Activated naive CD4-positive, alpha-beta T cell treated with anti-CD3 and anti-CD28 coated beads for 36 hours (primary cell): Measurements from ENCODE around the gene KLK1. TPM values are rescaled to one million over a fixed set of nuclear protein-coding genes. Genes with fewer than 3 reads are reported as not detected.

Source experiments
- CTCF ChIA-PET: fragments of 350-600 bp; sonication (Branson Sonifier 250); formaldehyde crosslinking; loops from one replicate; lab custom pipeline; 2021; ENCODE audit warnings: antibody characterized with exemption; lab: Charles Lee
- DNase-seq: peaks from one replicate; pipeline ENCODE4 v3.0.0-alpha.2; 2020
- H3K27ac Mint-ChIP-seq: one replicate; pipeline ENCODE4 v1.8.0; 2021; ENCODE audit warnings: mild to moderate bottlenecking, mixed read lengths
- H3K27me3 Mint-ChIP-seq: one replicate; pipeline ENCODE4 v1.8.0; 2021; ENCODE audit warnings: low read depth, mixed read lengths
- H3K36me3 Mint-ChIP-seq: one replicate; pipeline ENCODE4 v1.8.0; 2021; ENCODE audit warnings: low read depth, mixed read lengths
- H3K4me1 Mint-ChIP-seq: one replicate; pipeline ENCODE4 v1.8.0; 2021; ENCODE audit warnings: low read depth, mixed read lengths
- H3K4me3 Mint-ChIP-seq: one replicate; pipeline ENCODE4 v1.8.0; 2021; ENCODE audit warnings: mild to moderate bottlenecking, moderate library complexity, mixed read lengths
- H3K9me3 Mint-ChIP-seq: one replicate; pipeline ENCODE4 v1.8.0; 2021; ENCODE audit warnings: mixed read lengths
- intact Hi-C: fragments of 100-400 bp; cut with micrococcal nuclease; formaldehyde crosslinking; loops from one replicate; pipeline ENCODE4 v1.15.1; 2023
- total RNA-seq, 2 experiments: library from RNA; stranded (reverse); gene quantifications; one replicate each; pipeline ENCODE4 v1.2.3, GENCODE V29; 2021

KLK1 gene
- total RNA-seq, result 1 to 10 TPM in 1 of 2 experiments, under 1 TPM in 1; 0.79 to 1.1 TPM

- Mint-ChIP-seq H3K36me3 (no peaks in the 10 kb centered on the region), H3K27ac (no peak within 1 kb of the TSS), H3K4me1 (peaks cover 22% of the 10 kb centered on the region), H3K27me3 (peaks cover 57% of the 10 kb centered on the region), H3K9me3 (no peaks in the 10 kb centered on the region), H3K4me3 (no peak within 1 kb of the TSS)
- no peak for DNase-seq
- intact Hi-C loops, result no loop called here
- CTCF ChIA-PET, result no interaction called here
Observed at GRCh38 chr19:50823389-50824042, at the start of gene KLK1. TSS of gene KLK1 (minus strand) at chr19:50823787. CDS start at chr19:50823748, 39 bp downstream.

- H3K36me3 Mint-ChIP-seq, result no peaks in the 10 kb centered on the region
- H3K27me3 Mint-ChIP-seq, result peaks cover 19% of the 10 kb centered on the region
- H3K4me1 Mint-ChIP-seq, result no peaks in the 10 kb centered on the region
- H3K4me3 Mint-ChIP-seq, result no peak within 1 kb of the TSS
- H3K27ac Mint-ChIP-seq, result no peak within 1 kb of the TSS
- CTCF ChIA-PET, result interaction anchor here (0.7 to 2.2 kb wide), 2 partner anchors 49 to 854 kb away, joined by 3 to 6 read pairs; no protein-coding TSS in a partner anchor
- H3K9me3 Mint-ChIP-seq, result no peaks in the 10 kb centered on the region
- no peak for DNase-seq
- intact Hi-C loops, result no loop called here
Observed at GRCh38 chr19:50873056-50873455, 49.5 kb upstream of the KLK1 start, which contains the start of gene KLK2. TSS of gene KLK2 (plus strand) at chr19:50873439. CDS start at chr19:50873474, 35 bp downstream.

GRCh38 chr19:50870417-50871089, 47.0 kb upstream of the KLK1 start:
- CTCF ChIA-PET, result no interaction called here
- Mint-ChIP-seq H3K27me3 (peaks cover 25% of the 10 kb centered on the region), H3K4me1 (no peaks in the 10 kb centered on the region), H3K4me3 (no peak overlapping the region), H3K27ac (no peak overlapping the region), H3K9me3 (no peaks in the 10 kb centered on the region), H3K36me3 (no peaks in the 10 kb centered on the region)
- intact Hi-C loops, result no loop called here
- DNase-seq, result peak; percentile 54

GRCh38 chr19:50869479-50869878, 45.9 kb upstream of the KLK1 start:
- CTCF ChIA-PET, result no interaction called here
- DNase-seq, result no peak
- no peak overlapping the region for H3K27ac Mint-ChIP-seq
- intact Hi-C loops, result no loop called here
- H3K36me3 Mint-ChIP-seq, result no peaks in the 10 kb centered on the region
- H3K9me3 Mint-ChIP-seq, result no peaks in the 10 kb centered on the region
- peaks cover 25% of the 10 kb centered on the region for H3K27me3 Mint-ChIP-seq
- no peaks in the 10 kb centered on the region for H3K4me1 Mint-ChIP-seq
- no peak overlapping the region for H3K4me3 Mint-ChIP-seq

GRCh38 chr19:50861496-50862286, 38.1 kb upstream of the KLK1 start:
- CTCF ChIA-PET, result no interaction called here
- DNase-seq, result no peak
- no peaks in the 10 kb centered on the region for H3K36me3 Mint-ChIP-seq
- no peaks in the 10 kb centered on the region for H3K4me1 Mint-ChIP-seq
- no peak overlapping the region for H3K27ac Mint-ChIP-seq
- H3K27me3 Mint-ChIP-seq, result peaks cover 43% of the 10 kb centered on the region
- no peak overlapping the region for H3K4me3 Mint-ChIP-seq
- H3K9me3 Mint-ChIP-seq, result peaks cover 14% of the 10 kb centered on the region
- intact Hi-C loops, result no loop called here

GRCh38 chr19:50861010-50861409, 37.4 kb upstream of the KLK1 start:
- CTCF ChIA-PET, result no interaction called here
- H3K36me3 Mint-ChIP-seq, result no peaks in the 10 kb centered on the region
- peaks cover 14% of the 10 kb centered on the region for H3K9me3 Mint-ChIP-seq
- H3K27me3 Mint-ChIP-seq, result peaks cover 40% of the 10 kb centered on the region
- intact Hi-C loops, result no loop called here
- no peak overlapping the region for H3K4me3 Mint-ChIP-seq
- H3K27ac Mint-ChIP-seq, result no peak overlapping the region
- no peaks in the 10 kb centered on the region for H3K4me1 Mint-ChIP-seq
- DNase-seq, result no peak

GRCh38 chr19:50859849-50860248, 36.3 kb upstream of the KLK1 start:
- CTCF ChIA-PET, result no interaction called here
- H3K9me3 Mint-ChIP-seq, result peaks cover 14% of the 10 kb centered on the region

GRCh38 chr19:50858886-50859285, 35.3 kb upstream of the KLK1 start:
- H3K36me3 Mint-ChIP-seq, result no peaks in the 10 kb centered on the region
- peaks cover 14% of the 10 kb centered on the region for H3K9me3 Mint-ChIP-seq
- H3K27me3 Mint-ChIP-seq, result peaks cover 51% of the 10 kb centered on the region
- no peak overlapping the region for H3K27ac Mint-ChIP-seq
- H3K4me3 Mint-ChIP-seq, result no peak overlapping the region
- H3K4me1 Mint-ChIP-seq, result no peaks in the 10 kb centered on the region
- DNase-seq, result no peak
- intact Hi-C loops, result no loop called here
- CTCF ChIA-PET, result no interaction called here

More at GRCh38 chr19:50859849-50860248, 36.3 kb upstream of the KLK1 start:
- H3K4me1 Mint-ChIP-seq, result no peaks in the 10 kb centered on the region
- no peaks in the 10 kb centered on the region for H3K36me3 Mint-ChIP-seq
- peaks cover 47% of the 10 kb centered on the region for H3K27me3 Mint-ChIP-seq
- H3K27ac Mint-ChIP-seq, result no peak overlapping the region
- intact Hi-C loops, result no loop called here
- DNase-seq, result no peak
- H3K4me3 Mint-ChIP-seq, result no peak overlapping the region

GRCh38 chr19:50857366-50857765, 33.8 kb upstream of the KLK1 start:
- CTCF ChIA-PET, result no interaction called here
- Mint-ChIP-seq H3K4me1 (no peaks in the 10 kb centered on the region), H3K4me3 (no peak overlapping the region), H3K36me3 (no peaks in the 10 kb centered on the region), H3K9me3 (peaks cover 14% of the 10 kb centered on the region), H3K27me3 (peaks cover 51% of the 10 kb centered on the region), H3K27ac (no peak overlapping the region)
- intact Hi-C loops, result no loop called here
- DNase-seq, result no peak

- no peak for DNase-seq
- H3K36me3 Mint-ChIP-seq, result no peaks in the 10 kb centered on the region
- CTCF ChIA-PET, result no interaction called here
- H3K9me3 Mint-ChIP-seq, result no peaks in the 10 kb centered on the region
- H3K27me3 Mint-ChIP-seq, result peaks cover 43% of the 10 kb centered on the region
- H3K4me1 Mint-ChIP-seq, result no peaks in the 10 kb centered on the region
- no peak within 1 kb of the TSS for H3K4me3 Mint-ChIP-seq
- no peak within 1 kb of the TSS for H3K27ac Mint-ChIP-seq
- intact Hi-C loops, result no loop called here
Observed at GRCh38 chr19:50854636-50855410, 31.2 kb upstream of the KLK1 start, which contains the start of gene KLK3. TSS of gene KLK3 (plus strand) at chr19:50854915. CDS start at chr19:50854956, 41 bp downstream.

GRCh38 chr19:50851620-50852019, 28.0 kb upstream of the KLK1 start:
- intact Hi-C loops, result no loop called here
- no peak overlapping the region for H3K27ac Mint-ChIP-seq
- no peak for DNase-seq
- no peaks in the 10 kb centered on the region for H3K9me3 Mint-ChIP-seq
- no peaks in the 10 kb centered on the region for H3K4me1 Mint-ChIP-seq
- H3K4me3 Mint-ChIP-seq, result no peak overlapping the region
- peaks cover 36% of the 10 kb centered on the region for H3K27me3 Mint-ChIP-seq
- H3K36me3 Mint-ChIP-seq, result no peaks in the 10 kb centered on the region
- CTCF ChIA-PET, result no interaction called here

- intact Hi-C loops, result no loop called here
- no peaks in the 10 kb centered on the region for H3K36me3 Mint-ChIP-seq
- H3K27ac Mint-ChIP-seq, result no peak overlapping the region
- DNase-seq, result no peak
- no peaks in the 10 kb centered on the region for H3K9me3 Mint-ChIP-seq
- CTCF ChIA-PET, result no interaction called here
- H3K4me3 Mint-ChIP-seq, result no peak overlapping the region
- no peaks in the 10 kb centered on the region for H3K4me1 Mint-ChIP-seq
- H3K27me3 Mint-ChIP-seq, result peaks cover 32% of the 10 kb centered on the region
Observed at GRCh38 chr19:50850738-50851137, 27.2 kb upstream of the KLK1 start.
